ENCODE data around the gene ITPR3.

GRCh38 chr6:33584700-33585402 is 36.3 kb upstream of the ITPR3 start:
- TF ChIP-seq CTCF (IDR thresholded peaks at IDR 0.05): no peak
- no peak for TF ChIP-seq POLR2A (IDR thresholded peaks at IDR 0.05)

Data from Peyer's patch (tissue), 4 donors.